Suprapubic skin (tissue), 4 donors: Measurements from ENCODE around the gene ADAMTS17. TPM values are rescaled to one million over a fixed set of nuclear protein-coding genes. Genes with fewer than 3 reads are reported as not detected.

Source experiments
- DNase-seq, 2 donors: peaks; one replicate each; pipeline ENCODE4 v3.0.0-alpha.2; 2019; ENCODE audit warnings: low spot score in 2 of 2
- H3K27ac ChIP-seq: fragments of 200-600 bp; sonication (generic); one replicate; pipeline ENCODE4 v1.5.1; 2019
- H3K27me3 ChIP-seq: fragments of 200-600 bp; sonication (generic); one replicate; pipeline ENCODE4 v1.5.1; 2019
- H3K36me3 ChIP-seq: fragments of 200-600 bp; sonication (generic); one replicate; pipeline ENCODE4 v1.5.1; 2019
- H3K4me1 ChIP-seq: fragments of 200-600 bp; sonication (generic); one replicate; pipeline ENCODE4 v1.5.1; 2019
- H3K4me3 ChIP-seq: fragments of 200-600 bp; sonication (generic); one replicate; pipeline ENCODE4 v1.5.1; 2019; ENCODE audit warnings: mild to moderate bottlenecking
- H3K9me3 ChIP-seq: fragments of 200-600 bp; sonication (generic); one replicate; pipeline ENCODE4 v1.5.1; 2019
- CTCF ChIP-seq, 2 donors: fragments of 200-600 bp in 1 of 2; fragments of 450-650 bp in 1 of 2; sonication (generic) in 1 of 2; IDR thresholded peaks; one replicate each; pipeline ENCODE4 v1.5.1; 2016 to 2019; ENCODE audit warnings: antibody characterized with exemption in 2 of 2, mild to moderate bottlenecking in 1 of 2, moderate library complexity in 1 of 2
- EP300 ChIP-seq: sonication (generic); formaldehyde crosslinking; IDR thresholded peaks from one replicate; pipeline ENCODE4 v1.6.1; 2017; ENCODE audit warnings: antibody characterized with exemption
- POLR2A ChIP-seq, 2 donors: fragments of 450-650 bp; IDR thresholded peaks; one replicate each; pipeline ENCODE4 v1.6.1; 2017; ENCODE audit warnings: antibody characterized with exemption in 2 of 2, mild to moderate bottlenecking in 2 of 2, moderate library complexity in 2 of 2
- POLR2AphosphoS5 ChIP-seq, 3 donors: sonication (generic); formaldehyde crosslinking; IDR thresholded peaks; one replicate each; pipeline ENCODE4 v1.6.1; 2017; ENCODE audit warnings: antibody characterized with exemption in 3 of 3
- WGBS: methylation state at CpG from one replicate; pipeline ENCODE4 v1.1.5; 2018; 5-methylcytosine and 5-hydroxymethylcytosine counted together
- total RNA-seq, 4 donors: library from RNA; depleted of rRNA; stranded (reverse); fragments of >200 nt; gene quantifications; one replicate each; pipeline ENCODE4 v1.1.0, GENCODE V29; 2016

ADAMTS17 gene
- total RNA-seq, 4 donors from 2014 or later = 4.2 to 12.3 (median 6.3) TPM

- WGBS = 75% methylated on average over 13 of the region's 13 CpGs
- no peak overlapping the region for H3K27ac ChIP-seq
- H3K27me3 ChIP-seq = no peaks in the 10 kb centered on the region
- H3K36me3 ChIP-seq = no peaks in the 10 kb centered on the region
- H3K9me3 ChIP-seq = no peaks in the 10 kb centered on the region
- H3K4me1 ChIP-seq = peaks cover 26% of the 10 kb centered on the region
- TF ChIP-seq POLR2A (IDR thresholded peaks at IDR 0.05) (no peak), CTCF (IDR thresholded peaks at IDR 0.05) (no peak), EP300 (no peak), POLR2AphosphoS5 (IDR thresholded peaks at IDR 0.05) (no peak)
- peak in 1 of 2 donors; percentile 25 for DNase-seq
- H3K4me3 ChIP-seq = no peak overlapping the region
Observed at GRCh38 chr15:100208921-100209603, 132.7 kb downstream of the ADAMTS17 start.

GRCh38 chr15:100207053-100207452 is 134.7 kb downstream of the ADAMTS17 start:
- Histone ChIP-seq H3K36me3 (no peaks in the 10 kb centered on the region), H3K4me1 (peaks cover 26% of the 10 kb centered on the region), H3K27ac (no peak overlapping the region), H3K4me3 (no peak overlapping the region), H3K27me3 (no peaks in the 10 kb centered on the region), H3K9me3 (no peaks in the 10 kb centered on the region)
- WGBS = 54% methylated on average over 2 of the region's 2 CpGs
- DNase-seq = peak in 1 of 2 donors; percentile 27
- TF ChIP-seq POLR2AphosphoS5 (IDR thresholded peaks at IDR 0.05) (no peak), POLR2A (IDR thresholded peaks at IDR 0.05) (no peak), CTCF (IDR thresholded peaks at IDR 0.05) (no peak), EP300 (no peak)

- H3K27me3 ChIP-seq = no peaks in the 10 kb centered on the region
- H3K4me1 ChIP-seq = peaks cover 27% of the 10 kb centered on the region
- TF ChIP-seq CTCF (IDR thresholded peaks at IDR 0.05) (no peak), EP300 (no peak), POLR2A (IDR thresholded peaks at IDR 0.05) (no peak), POLR2AphosphoS5 (IDR thresholded peaks at IDR 0.05) (no peak)
- no peaks in the 10 kb centered on the region for H3K9me3 ChIP-seq
- WGBS = 53% methylated on average over 7 of the region's 7 CpGs
- no peaks in the 10 kb centered on the region for H3K36me3 ChIP-seq
- no peak overlapping the region for H3K27ac ChIP-seq
- peak in 1 of 2 donors; percentile 4 for DNase-seq
- no peak overlapping the region for H3K4me3 ChIP-seq
Observed at GRCh38 chr15:100206643-100207042, 135.1 kb downstream of the ADAMTS17 start.

- DNase-seq = peak in 1 of 2 donors; percentile 24
- 43% methylated on average over 3 of the region's 17 CpGs for WGBS
- Histone ChIP-seq H3K36me3 (no peaks in the 10 kb centered on the region), H3K27ac (no peak overlapping the region), H3K4me1 (peaks cover 30% of the 10 kb centered on the region), H3K9me3 (no peaks in the 10 kb centered on the region), H3K4me3 (no peak overlapping the region), H3K27me3 (no peaks in the 10 kb centered on the region)
- TF ChIP-seq CTCF (IDR thresholded peaks at IDR 0.05) = no peak
- no peak for TF ChIP-seq EP300
- TF ChIP-seq POLR2AphosphoS5 (IDR thresholded peaks at IDR 0.05) = no peak
- no peak for TF ChIP-seq POLR2A (IDR thresholded peaks at IDR 0.05)
Observed at GRCh38 chr15:100205549-100206295, 136.1 kb downstream of the ADAMTS17 start.

- 81% methylated on average over 4 of the region's 4 CpGs for WGBS
- no peaks in the 10 kb centered on the region for H3K9me3 ChIP-seq
- H3K4me3 ChIP-seq = no peak overlapping the region
- DNase-seq = no peak
- no peak for TF ChIP-seq CTCF (IDR thresholded peaks at IDR 0.05)
- TF ChIP-seq POLR2A (IDR thresholded peaks at IDR 0.05) = no peak
- TF ChIP-seq EP300 = no peak
- TF ChIP-seq POLR2AphosphoS5 (IDR thresholded peaks at IDR 0.05) = no peak
- no peaks in the 10 kb centered on the region for H3K36me3 ChIP-seq
- H3K27ac ChIP-seq = no peak overlapping the region
- peaks cover 30% of the 10 kb centered on the region for H3K4me1 ChIP-seq
- H3K27me3 ChIP-seq = no peaks in the 10 kb centered on the region
Observed at GRCh38 chr15:100204771-100205170, 137.0 kb downstream of the ADAMTS17 start.
